H1 (cell line): ENCODE results near the gene IQGAP3. TPM values are rescaled to one million over a fixed set of nuclear protein-coding genes. Genes with fewer than 3 reads are reported as not detected.
"Not testable (repeated sequence)": the region's sequence is repeated elsewhere in the genome, so short reads cannot be mapped to it uniquely, and the experiment has no call there.

Experiments used
- CTCF ChIA-PET: fragments of 300-600 bp; sonication (Branson Sonifier 250); formaldehyde crosslinking; loops from one replicate; lab custom pipeline; 2021; ENCODE audit not compliant: partially characterized antibody; lab: Charles Lee
- POLR2A ChIA-PET: fragments of 300-600 bp; sonication (Branson Sonifier 250); formaldehyde crosslinking; loops from one replicate; lab custom pipeline; 2021; ENCODE audit warnings: inconsistent platforms; ENCODE audit not compliant: partially characterized antibody; lab: Charles Lee
- DNase-seq, 2 experiments: peaks; one replicate each; pipeline versions ENCODE4 v3.0.0 to v3.0.0-alpha.2; 2010 to 2022; ENCODE audit warnings: low spot score in 2 of 2, low read depth in 1 of 2, mixed read lengths in 1 of 2
- FAIRE-seq: peaks from 2 replicates; lab custom pipeline; 2011; peaks lifted over from hg19 to GRCh38; lab: Jason Lieb, UNC
- H2AFZ ChIP-seq: 2 replicates; pipeline ENCODE4 v1.8.1; 2012; ENCODE audit warnings: low read length, inconsistent platforms
- H2AK5ac ChIP-seq: 2 replicates; pipeline ENCODE4 v1.6.1; 2013; ENCODE audit warnings: low read depth, low read length
- H2BK120ac ChIP-seq: replicated peaks from 2 replicates; pipeline ENCODE3; 2013; ENCODE audit warnings: low read depth, low read length, inconsistent platforms
- H2BK12ac ChIP-seq: 2 replicates; pipeline ENCODE4 v1.6.1; 2013; ENCODE audit warnings: low read depth, low read length
- H2BK15ac ChIP-seq: 2 replicates; pipeline ENCODE4 v1.6.1; 2013; ENCODE audit warnings: low read length
- H2BK20ac ChIP-seq: 2 replicates; pipeline ENCODE4 v1.6.1; 2013; ENCODE audit warnings: low read length
- H2BK5ac ChIP-seq: 2 replicates; pipeline ENCODE4 v1.6.1; 2013; ENCODE audit warnings: low read depth, low read length
- H3K14ac ChIP-seq: 2 replicates; pipeline ENCODE4 v1.6.1; 2013; ENCODE audit warnings: inconsistent platforms; ENCODE audit not compliant: insufficient read length
- H3K18ac ChIP-seq: 2 replicates; pipeline ENCODE4 v1.6.1; 2013; ENCODE audit warnings: low read length; ENCODE audit errors: extremely low read depth
- H3K23ac ChIP-seq: 2 replicates; pipeline ENCODE4 v1.6.1; 2013; ENCODE audit warnings: inconsistent platforms; ENCODE audit not compliant: insufficient read length
- H3K23me2 ChIP-seq: 2 replicates; pipeline ENCODE4 v1.6.1; 2013; ENCODE audit warnings: low read depth, low read length
- H3K27ac ChIP-seq: 2 replicates; pipeline ENCODE4 v1.6.1; 2011; ENCODE audit warnings: low read depth, low read length, inconsistent platforms
- H3K27me3 ChIP-seq, 4 experiments: replicated peaks in 1 of 4; 1 replicate in 1 of 4; 2 replicates in 3 of 4; pipeline versions ENCODE4 v1.6.1 to v1.8.1; 2011 to 2013; ENCODE audit warnings: low read length in 3 of 4, mild to moderate bottlenecking in 3 of 4, inconsistent platforms in 2 of 4, mixed read lengths in 2 of 4, moderate library complexity in 1 of 4; ENCODE audit not compliant: control insufficient read depth in 3 of 4, insufficient read depth in 3 of 4; ENCODE audit errors: extremely low read depth in 1 of 4
- H3K36me3 ChIP-seq, 4 experiments: 2 replicates each; pipeline versions ENCODE4 v1.6.1 to v1.8.1; 2011 to 2013; ENCODE audit warnings: mild to moderate bottlenecking in 4 of 4, low read length in 3 of 4, moderate library complexity in 2 of 4, control low read depth in 1 of 4, inconsistent platforms in 1 of 4; ENCODE audit not compliant: insufficient read depth in 4 of 4, control insufficient read depth in 2 of 4
- H3K4ac ChIP-seq: replicated peaks from 2 replicates; pipeline ENCODE3; 2013; ENCODE audit warnings: low read length, low read depth, mixed read lengths, inconsistent platforms; ENCODE audit not compliant: insufficient read length
- H3K4me1 ChIP-seq, 4 experiments: replicated peaks in 1 of 4; 1 replicate in 1 of 4; 2 replicates in 3 of 4; pipeline versions ENCODE4 v1.6.1 to v1.8.1; 2011 to 2013; ENCODE audit warnings: low read length in 3 of 4, inconsistent platforms in 2 of 4, mixed read lengths in 1 of 4; ENCODE audit not compliant: insufficient read depth in 4 of 4, control insufficient read depth in 3 of 4
- H3K4me2 ChIP-seq, 2 experiments: 2 replicates each; pipeline versions ENCODE4 v1.6.1 to v1.8.1; 2011 to 2013; ENCODE audit warnings: low read depth in 2 of 2, low read length in 2 of 2, control low read depth in 1 of 2, inconsistent platforms in 1 of 2, mild to moderate bottlenecking in 1 of 2; ENCODE audit not compliant: insufficient read depth in 1 of 2
- H3K4me3 ChIP-seq, 4 experiments: fragments of 200-600, 300-600 bp in 1 of 4; sonication (generic), shearing (Covaris generic), sonication (Bioruptor Twin) in 1 of 4; 2 replicates each; pipeline versions ENCODE4 v1.5.1 to v1.8.1; 2011 to 2016; ENCODE audit warnings: low read length in 4 of 4, low read depth in 3 of 4, control low read depth in 2 of 4, inconsistent platforms in 2 of 4, mild to moderate bottlenecking in 2 of 4, mixed read lengths in 1 of 4, moderate library complexity in 1 of 4; ENCODE audit not compliant: insufficient read depth in 2 of 4; ENCODE audit errors: extremely low read depth in 1 of 4
- H3K56ac ChIP-seq: replicated peaks from 2 replicates; pipeline ENCODE3; 2013; ENCODE audit warnings: low read depth, mild to moderate bottlenecking, mixed read lengths, low read length, inconsistent platforms; ENCODE audit not compliant: insufficient read length
- H3K79me1 ChIP-seq: 2 replicates; pipeline ENCODE4 v1.6.1; 2013; ENCODE audit warnings: low read depth, low read length, control low read depth
- H3K79me2 ChIP-seq, 2 experiments: 2 replicates each; pipeline versions ENCODE4 v1.6.1 to v1.8.1; 2012 to 2013; ENCODE audit warnings: low read length in 2 of 2, mild to moderate bottlenecking in 2 of 2, inconsistent platforms in 1 of 2; ENCODE audit not compliant: insufficient read depth in 2 of 2, control insufficient read depth in 1 of 2
- H3K9ac ChIP-seq, 4 experiments: replicated peaks in 1 of 4; 1 replicate in 1 of 4; 2 replicates in 3 of 4; pipeline versions ENCODE4 v1.6.1 to v1.8.1; 2011 to 2013; ENCODE audit warnings: low read depth in 3 of 4, low read length in 3 of 4, control low read depth in 2 of 4, mild to moderate bottlenecking in 2 of 4, moderate library complexity in 2 of 4, inconsistent platforms in 1 of 4; ENCODE audit errors: extremely low read depth in 1 of 4
- H3K9me3 ChIP-seq, 2 experiments: 2 replicates each; pipeline versions ENCODE4 v1.6.1 to v1.8.1; 2012 to 2013; ENCODE audit warnings: mild to moderate bottlenecking in 2 of 2, moderate library complexity in 2 of 2, control low read depth in 1 of 2, inconsistent platforms in 1 of 2, low read depth in 1 of 2, low read length in 1 of 2, mixed read lengths in 1 of 2; ENCODE audit not compliant: insufficient read depth in 2 of 2
- H4K20me1 ChIP-seq, 2 experiments: replicated peaks in 1 of 2; 2 replicates each; pipeline versions ENCODE3 to v1.8.1; 2011 to 2013; ENCODE audit warnings: inconsistent platforms in 2 of 2, low read length in 2 of 2, mild to moderate bottlenecking in 1 of 2; ENCODE audit not compliant: insufficient read depth in 2 of 2, control insufficient read depth in 1 of 2
- H4K5ac ChIP-seq: 2 replicates; pipeline ENCODE4 v1.6.1; 2013; ENCODE audit warnings: low read length, low read depth, mixed read lengths, inconsistent platforms; ENCODE audit not compliant: insufficient read length
- H4K8ac ChIP-seq: 2 replicates; pipeline ENCODE4 v1.8.0; 2013; ENCODE audit warnings: mild to moderate bottlenecking, moderate library complexity, low read length, inconsistent platforms; ENCODE audit not compliant: insufficient read depth; ENCODE audit errors: extremely low read depth
- H4K91ac ChIP-seq: replicated peaks from 2 replicates; pipeline ENCODE3; 2013; ENCODE audit warnings: low read length, mixed read lengths, inconsistent platforms; ENCODE audit not compliant: insufficient read length
- WGBS, 2 experiments: shearing (Covaris generic) in 1 of 2; methylation state at CpG; one replicate each; pipeline versions ENCODE4 v1.1.6 to v1.1.7; 2013 to 2015; ENCODE audit warnings: low lambda C conversion rate in 2 of 2, mixed read lengths in 2 of 2, inconsistent platforms in 1 of 2, low coverage in 1 of 2, missing lambda C conversion rate in 1 of 2; ENCODE audit not compliant: insufficient replicate concordance in 2 of 2, insufficient coverage in 1 of 2, insufficient read length in 1 of 2; ENCODE audit errors: extremely low coverage in 1 of 2, missing lambda C conversion rate in 1 of 2; 5-methylcytosine and 5-hydroxymethylcytosine counted together
- polyA plus RNA-seq, 7 experiments: library from polyadenylated mRNA; depleted of rRNA in 3 of 7; stranded (reverse) in 5 of 7; unstranded in 2 of 7; fragments of >200 nt in 5 of 7; fragments of 200-250 nt in 2 of 7; gene quantifications; 1 replicate in 5 of 7; 2 replicates in 1 of 7; 4 replicates in 1 of 7; pipeline versions ENCODE4 v1.2.1 to v1.2.3, GENCODE V29; 2011 to 2013; ENCODE audit warnings: missing spikeins in 2 of 7, mixed read lengths in 2 of 7
- total RNA-seq: library from RNA; stranded (reverse); fragmentation: NEBNext Ultra II Directional; extraction: Animal tissue kit (Norgen Biotek cat#: 25700); gene quantifications from 2 replicates; pipeline ENCODE4 v1.2.1, GENCODE V29; 2021

The IQGAP3 gene
- total and polyA plus RNA-seq, 2 of the 8 experiments (the other 6 are each of a cell fraction or from before 2014, with no cell fraction given) = 14.6 to 22.3 TPM

DNA sequence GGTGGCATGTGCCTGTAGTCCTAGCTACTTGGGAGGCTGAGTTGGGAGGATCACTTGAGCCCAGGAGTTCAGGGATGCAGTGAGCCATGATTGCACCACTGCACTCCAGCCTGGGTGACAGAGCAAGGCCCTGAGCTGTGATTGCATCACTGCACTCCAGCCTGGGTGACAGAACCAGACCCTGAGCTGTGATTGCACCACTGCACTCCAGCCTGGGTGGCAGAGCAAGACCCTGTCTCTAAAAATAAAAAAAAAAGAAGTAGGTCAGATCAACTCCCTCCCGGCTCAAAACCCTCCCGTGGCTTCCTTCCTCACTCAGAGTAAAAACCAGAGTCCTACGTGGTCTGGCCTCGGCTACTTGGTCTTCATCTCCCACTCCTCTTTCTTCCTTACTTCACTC lies 19.4 kb downstream of the IQGAP3 start:
- not testable (repeated sequence) for H2BK120ac ChIP-seq, H2AK5ac ChIP-seq, H2BK20ac ChIP-seq, H3K4me1 ChIP-seq, H3K23me2 ChIP-seq, H3K27ac ChIP-seq, H3K27me3 ChIP-seq, DNase-seq, H4K91ac ChIP-seq, H3K23ac ChIP-seq, H3K14ac ChIP-seq, H3K79me1 ChIP-seq, H3K4me2 ChIP-seq, H3K4ac ChIP-seq, H4K5ac ChIP-seq, H3K4me3 ChIP-seq, H3K9me3 ChIP-seq, H3K79me2 ChIP-seq, H3K9ac ChIP-seq, H3K18ac ChIP-seq, H2BK12ac ChIP-seq, H2AFZ ChIP-seq, H3K56ac ChIP-seq, H2BK15ac ChIP-seq, FAIRE-seq, H4K8ac ChIP-seq, H2BK5ac ChIP-seq
- WGBS, 2 experiments = 95% methylated on average over 4 of the region's 4 CpGs; no CpG with 5 or more reads in 1 of the 2 experiments
- CTCF ChIA-PET = interaction anchor here (1.2 to 3.1 kb wide), 2 partner anchors 29 to 73 kb away, joined by 4 to 9 read pairs; no protein-coding TSS in a partner anchor
- H4K20me1 ChIP-seq = peaks cover 0 to 11% of the 10 kb centered on the region in 2 experiments
- peaks cover 7 to 27% (median 12%) of the 10 kb centered on the region in 4 experiments; a peak in 6 of 8 replicates for H3K36me3 ChIP-seq
- POLR2A ChIA-PET = interaction anchor here (0.6 kb wide), 1 partner anchor 594 kb away, joined by 3 read pairs; no protein-coding TSS in a partner anchor
